Activated CD8-positive, alpha-beta memory T cell treated with anti-CD3 and anti-CD28 coated beads, Interleukin-2, amount 50 U/mL, for 48 hours (primary cell): Measurements from ENCODE around the gene MYBPH.

ENCODE experiments used
- DNase-seq: peaks from one replicate; pipeline ENCODE4 v3.0.0-alpha.2; 2020

The MYBPH gene

GRCh38 chr1:203178083-203178482, 2.5 kb upstream of the MYBPH start:
- no peak for DNase-seq

GRCh38 chr1:203177470-203178039, 1.9 kb upstream of the MYBPH start:
- no peak for DNase-seq

DNA sequence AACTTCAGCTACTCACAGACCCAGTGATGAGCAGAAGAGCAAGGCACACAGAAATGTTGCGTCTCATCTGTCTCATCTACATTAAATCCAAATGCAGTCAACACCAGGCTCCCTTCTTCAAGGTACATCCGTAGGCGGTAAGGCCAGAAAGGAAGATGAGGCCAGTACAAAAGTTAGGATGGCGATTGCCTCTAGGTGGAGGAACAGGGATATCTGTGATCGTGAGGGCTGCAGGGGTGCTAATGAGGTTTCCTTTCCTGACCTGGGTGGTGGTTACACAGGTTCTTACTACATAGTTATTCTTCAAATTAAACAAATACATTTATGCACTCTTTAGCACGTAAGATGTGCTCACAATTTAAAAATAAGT, 1.4 kb upstream of the MYBPH start:
- no peak for DNase-seq

- DNase-seq: no peak
Measured at GRCh38 chr1:203176273-203177035, 828 bp upstream of the MYBPH start.

- DNase-seq: no peak
Measured at GRCh38 chr1:203175827-203176241, 208 bp upstream of the MYBPH start.

GRCh38 chr1:203174324-203174985, 1.2 kb downstream of the MYBPH start:
- DNase-seq: no peak

GRCh38 chr1:203173566-203173965, 2.1 kb downstream of the MYBPH start:
- DNase-seq: no peak

DNA sequence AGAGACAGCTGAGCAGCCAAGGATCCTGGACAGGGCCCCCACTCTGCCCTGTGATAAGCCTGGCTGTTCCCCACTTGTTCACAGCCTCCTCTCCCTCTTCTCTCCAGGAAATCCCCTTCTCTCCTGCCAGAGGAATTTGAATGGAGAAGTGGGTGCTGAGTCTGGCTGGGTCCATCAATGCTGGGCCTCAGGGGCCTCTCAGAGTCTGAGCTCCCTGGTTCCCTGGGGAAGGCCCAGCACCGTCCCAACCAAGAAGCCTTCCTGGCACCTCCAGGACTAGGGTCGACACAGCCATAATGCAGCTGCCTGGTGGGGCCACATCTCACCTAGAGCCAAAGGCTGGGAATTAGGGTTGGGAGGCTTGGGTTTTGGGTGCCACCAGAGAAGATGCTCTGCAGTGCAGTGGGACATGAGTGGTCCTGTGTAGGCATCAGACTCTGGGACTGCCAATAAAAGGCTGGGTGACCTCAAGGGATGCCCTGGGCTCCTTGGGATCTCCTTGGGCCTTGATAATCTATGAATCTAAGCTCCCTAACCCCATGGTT, 2.5 kb downstream of the MYBPH start:
- no peak for DNase-seq

- peak; percentile 76 for DNase-seq
Measured at GRCh38 chr1:203172184-203173010, 3.2 kb downstream of the MYBPH start.

DNA sequence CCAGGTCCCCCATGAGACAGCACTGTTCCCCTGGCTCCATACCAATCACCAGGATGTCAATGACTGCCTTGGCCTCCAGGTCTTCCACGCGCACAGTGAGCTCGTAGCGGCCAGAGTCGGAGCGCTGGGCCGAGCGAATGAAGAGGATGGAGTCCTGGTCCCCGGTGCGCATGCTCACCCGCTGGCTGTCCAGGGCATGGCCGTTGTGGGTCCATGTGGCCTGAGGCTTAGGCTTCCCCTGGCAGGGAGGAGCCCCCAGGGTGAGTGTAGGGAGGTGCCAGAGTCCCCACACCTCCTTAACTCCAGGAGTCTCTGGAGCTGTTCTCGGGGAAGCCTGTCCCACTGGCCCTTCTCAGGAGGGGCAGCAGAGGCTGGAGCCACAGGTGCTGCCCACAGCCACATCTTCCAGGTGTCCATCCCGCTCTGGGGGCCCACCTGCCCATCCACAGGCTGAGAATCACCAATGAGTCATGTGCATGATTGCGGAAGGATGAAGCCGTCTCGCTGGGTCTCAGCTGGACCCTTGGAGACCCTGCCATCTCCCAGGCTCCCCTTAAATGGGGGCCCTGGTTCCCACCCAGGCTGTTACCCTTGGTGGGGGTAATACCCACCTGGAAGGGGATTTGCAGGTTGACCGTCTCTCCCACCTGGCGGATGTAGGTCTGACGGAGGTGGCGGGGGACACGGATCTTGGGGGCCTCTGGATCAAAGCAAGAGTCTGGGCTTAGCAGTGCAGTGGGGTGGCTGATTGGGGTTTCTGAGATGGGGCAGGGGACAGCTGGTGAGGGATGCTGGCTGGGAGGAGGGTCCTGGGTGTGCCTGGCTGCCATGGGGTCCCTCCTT, 4.1 kb downstream of the MYBPH start:
- no peak for DNase-seq

GRCh38 chr1:203170625-203171330, 4.8 kb downstream of the MYBPH start:
- DNase-seq: no peak

DNA sequence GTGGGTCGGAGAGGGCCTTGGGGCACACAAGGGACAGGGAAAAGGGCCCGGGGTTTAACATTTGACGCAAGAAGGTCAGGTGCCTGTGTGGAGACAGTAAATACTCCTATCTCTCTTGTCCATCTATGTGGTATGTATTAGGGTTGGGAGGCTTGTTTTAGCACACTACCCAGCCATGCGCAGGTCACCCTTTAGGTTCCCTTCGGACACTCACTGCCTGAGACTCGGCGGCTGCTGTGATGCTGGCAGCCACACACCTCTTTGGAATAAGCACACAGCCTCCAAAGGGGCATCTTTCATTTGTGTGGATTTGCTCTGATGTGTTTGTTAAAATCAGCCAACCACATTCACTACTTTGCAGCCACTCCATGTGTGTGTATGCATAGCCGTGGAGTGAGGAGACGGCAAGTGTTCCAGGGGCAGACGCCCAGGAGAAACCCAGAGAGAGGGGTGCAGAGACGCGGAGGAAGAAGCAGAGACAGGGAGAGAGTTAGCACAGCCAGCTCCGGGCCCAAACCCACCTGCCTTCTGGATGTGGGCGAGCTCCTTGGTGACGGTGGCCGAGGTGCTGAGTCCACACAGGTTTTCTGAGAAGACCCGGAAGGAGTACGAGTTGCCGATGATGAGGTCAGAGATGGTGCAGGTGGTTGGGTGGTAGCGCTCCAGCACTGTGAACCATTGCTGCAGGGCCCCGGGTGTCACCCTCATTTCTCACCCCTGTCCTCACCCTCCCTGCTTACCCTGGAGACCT, 5.7 kb downstream of the MYBPH start:
- DNase-seq: no peak

GRCh38 chr1:203168991-203169390, 6.6 kb downstream of the MYBPH start:
- no peak for DNase-seq

GRCh38 chr1:203168256-203168786, 7.3 kb downstream of the MYBPH start:
- DNase-seq: no peak

DNA sequence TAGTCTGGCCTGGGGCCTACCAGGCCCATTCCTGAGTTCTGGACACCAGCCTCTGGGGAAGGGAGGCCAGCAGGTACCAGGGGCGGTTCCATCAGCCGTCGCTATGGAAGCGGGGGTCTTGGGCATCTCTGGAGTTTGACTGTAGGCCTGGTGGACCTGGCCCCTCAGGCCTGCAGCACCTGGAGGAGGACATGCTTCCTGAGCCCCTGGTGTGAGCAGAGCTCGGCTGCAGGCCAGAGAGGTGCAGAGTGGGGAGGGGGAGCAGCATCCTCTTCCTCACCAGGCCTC, 7.8 kb downstream of the MYBPH start:
- no peak for DNase-seq

GRCh38 chr1:203167026-203167912, 8.4 kb downstream of the MYBPH start:
- no peak for DNase-seq

DNA sequence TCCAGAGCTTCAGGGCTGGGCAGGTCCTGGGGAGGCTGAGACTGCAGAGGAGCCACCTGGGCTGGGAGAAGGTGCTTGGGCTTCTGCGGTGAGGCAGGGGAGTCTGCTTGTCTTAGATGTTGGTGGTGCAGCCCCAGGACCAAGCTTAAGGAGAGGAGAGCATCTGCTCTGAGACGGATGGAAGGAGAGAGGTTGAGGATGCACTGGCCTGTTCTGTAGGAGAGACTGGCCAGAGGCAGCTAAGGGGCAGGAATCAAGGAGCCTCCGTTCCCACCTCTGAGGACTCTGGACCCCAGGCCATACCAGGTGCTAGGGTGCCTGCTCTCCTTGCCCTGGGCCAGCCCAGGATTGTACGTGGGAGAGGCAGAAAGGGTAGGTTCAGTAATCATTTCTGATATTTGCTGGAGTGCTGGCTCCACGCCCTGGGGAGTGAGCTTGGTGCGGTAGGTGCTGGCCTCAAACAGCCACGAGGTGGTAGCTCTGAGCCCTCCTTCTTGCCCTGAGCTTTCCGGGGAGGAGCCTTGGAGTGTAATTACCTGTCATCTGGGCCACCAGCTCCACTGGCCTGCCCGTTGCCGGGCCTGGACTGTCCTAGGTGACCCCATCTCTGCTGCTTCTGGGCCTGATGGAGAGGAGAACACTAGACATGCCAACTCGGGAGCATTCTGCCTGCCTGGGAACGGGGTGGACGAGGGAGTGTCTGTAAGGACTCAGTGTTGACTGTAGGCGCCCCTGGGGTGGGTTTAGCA, 9.3 kb downstream of the MYBPH start:
- DNase-seq: no peak

DNA sequence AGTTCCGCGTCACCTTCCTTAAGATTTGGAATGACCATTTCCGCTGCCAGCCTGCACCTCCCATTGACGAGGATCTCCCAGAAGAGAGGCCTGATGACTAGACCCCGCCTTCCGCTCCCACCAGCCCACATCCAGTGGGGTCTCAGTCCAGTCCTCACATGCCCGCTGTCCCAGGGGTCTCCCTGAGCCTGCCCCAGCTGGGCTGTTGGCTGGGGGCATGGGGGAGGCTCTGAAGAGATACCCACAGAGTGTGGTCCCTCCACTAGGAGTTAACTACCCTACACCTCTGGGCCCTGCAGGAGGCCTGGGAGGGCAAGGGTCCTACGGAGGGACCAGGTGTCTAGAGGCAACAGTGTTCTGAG, 9.8 kb downstream of the MYBPH start:
- DNase-seq: no peak
